ENCODE results near the gene LMCD1. TPM values are rescaled to one million over a fixed set of nuclear protein-coding genes. Genes with fewer than 3 reads are reported as not detected.

The LMCD1 gene
- polyA plus RNA-seq, 1 of the 3 experiments (the other 2 are of a cell fraction), result 23.6 TPM

- Histone ChIP-seq H3K79me2 (ENCODE audit: insufficient read depth) (no peaks in the 10 kb centered on the region), H2AFZ (ENCODE audit: low read depth) (no peak overlapping the region), H3K27ac (ENCODE audit: low read depth in 2 of 2, low read length in 1 of 2) (no peak overlapping the region), H3K4me2 (no peak overlapping the region), H3K9ac (no peak overlapping the region), H3K9me2 (no peaks in the 10 kb centered on the region), H3K36me3 (replicated peaks in 1 of 2; ENCODE audit: control insufficient read depth in 1 of 2, insufficient read depth in 2 of 2, low read length in 1 of 2) (no peaks in the 10 kb centered on the region), H3F3A (replicated peaks; ENCODE audit: insufficient read depth) (no peaks in the 10 kb centered on the region), H3K4me3 (ENCODE audit: low read depth in 2 of 2, low read length in 1 of 2) (no peak overlapping the region), H4K20me1 (ENCODE audit: insufficient read depth) (no peaks in the 10 kb centered on the region), H3K27me3 (ENCODE audit: insufficient read depth) (no peaks in the 10 kb centered on the region), H3K4me1 (ENCODE audit: control insufficient read depth in 1 of 2, insufficient read depth in 2 of 2, low read depth in 1 of 2, low read length in 1 of 2) (no peaks in the 10 kb centered on the region; a peak in 1 of 4 replicates), H3K9me3 (no peaks in the 10 kb centered on the region)
- ChIA-PET POLR2A (no interaction called here), CTCF (interaction anchor here (0.6 kb wide), 1 partner anchor 25 kb away, joined by 3 read pairs; no protein-coding TSS in a partner anchor)
- TF ChIP-seq RCOR1 (IDR thresholded peaks at IDR 0.05; ENCODE audit: low read length) (no peak), ZBTB33 (IDR thresholded peaks at IDR 0.05; ENCODE audit: borderline replicate concordance, low read depth) (no peak), CTCF (IDR thresholded peaks at IDR 0.05) (no peak), MXI1 (IDR thresholded peaks at IDR 0.05; ENCODE audit: low read depth, low read length) (no peak), NRF1 (IDR thresholded peaks at IDR 0.05; ENCODE audit: low read depth, low read length) (no peak), SMC3 (IDR thresholded peaks at IDR 0.05; ENCODE audit: low read depth, low read length) (no peak), NFIC (IDR thresholded peaks at IDR 0.05; ENCODE audit: borderline replicate concordance) (no peak), TAF1 (IDR thresholded peaks at IDR 0.05; ENCODE audit: borderline replicate concordance, low read depth, low read length) (no peak)
- WGBS (ENCODE audit: low lambda C conversion rate), result 81% methylated on average over 4 of the region's 6 CpGs
- DNase-seq, result no peak
Observed at GRCh38 chr3:8581806-8582445, 80.3 kb downstream of the LMCD1 start.

DNA sequence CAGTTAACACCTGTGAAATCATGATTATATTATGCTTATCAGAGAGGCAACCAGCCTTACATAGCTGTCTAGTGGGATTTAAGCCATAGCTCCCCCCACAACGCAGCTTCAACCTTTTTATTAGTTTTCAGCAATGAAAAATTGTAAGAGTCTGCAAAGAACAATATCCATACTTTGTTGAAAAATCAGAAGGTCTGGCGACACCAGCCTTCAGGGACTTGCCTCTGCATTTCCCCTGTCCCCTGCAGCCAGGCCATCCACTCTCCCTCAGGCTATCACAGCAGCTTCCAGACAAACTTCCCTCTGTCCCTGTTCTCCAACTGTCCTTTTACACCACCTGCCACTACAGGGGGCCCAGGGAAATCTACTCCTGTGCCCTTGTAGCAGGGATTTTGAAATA is 83.0 kb downstream of the LMCD1 start:
- no peak for DNase-seq
- Histone ChIP-seq H3K9ac (no peak overlapping the region), H3K4me3 (ENCODE audit: low read depth in 2 of 2, low read length in 1 of 2) (no peak overlapping the region), H3K36me3 (replicated peaks in 1 of 2; ENCODE audit: control insufficient read depth in 1 of 2, insufficient read depth in 2 of 2, low read length in 1 of 2) (no peaks in the 10 kb centered on the region), H3K27ac (ENCODE audit: low read depth in 2 of 2, low read length in 1 of 2) (no peak overlapping the region; a peak in 1 of 4 replicates), H3K27me3 (ENCODE audit: insufficient read depth) (no peaks in the 10 kb centered on the region), H3K9me3 (no peaks in the 10 kb centered on the region), H3F3A (replicated peaks; ENCODE audit: insufficient read depth) (no peaks in the 10 kb centered on the region), H2AFZ (ENCODE audit: low read depth) (no peak overlapping the region), H3K79me2 (ENCODE audit: insufficient read depth) (no peaks in the 10 kb centered on the region), H4K20me1 (ENCODE audit: insufficient read depth) (no peaks in the 10 kb centered on the region), H3K9me2 (no peaks in the 10 kb centered on the region), H3K4me1 (ENCODE audit: control insufficient read depth in 1 of 2, insufficient read depth in 2 of 2, low read depth in 1 of 2, low read length in 1 of 2) (peaks cover 0 to 2% of the 10 kb centered on the region in 2 experiments; a peak in 1 of 4 replicates), H3K4me2 (no peak overlapping the region)
- 54% methylated on average over 2 of the region's 2 CpGs for WGBS (ENCODE audit: low lambda C conversion rate)
- ChIA-PET POLR2A (no interaction called here), CTCF (interaction anchor here (0.8 to 1.2 kb wide), 2 partner anchors 10 to 16 kb away, joined by 3 read pairs; no protein-coding TSS in a partner anchor)
- TF ChIP-seq USF2 (IDR thresholded peaks at IDR 0.05; ENCODE audit: borderline replicate concordance, low read depth, low read length) (no peak), JUND (IDR thresholded peaks at IDR 0.05) (no peak), GABPA (IDR thresholded peaks at IDR 0.05; ENCODE audit: low read depth) (no peak), FOSL2 (IDR thresholded peaks at IDR 0.05; ENCODE audit: borderline replicate concordance, low read depth) (no peak), USF1 (IDR thresholded peaks at IDR 0.05; ENCODE audit: borderline replicate concordance, low read depth) (no peak), YY1 (IDR thresholded peaks at IDR 0.05; ENCODE audit: low read depth) (no peak), MXI1 (IDR thresholded peaks at IDR 0.05; ENCODE audit: low read depth, low read length) (no peak), GATA2 (CRISPR knock-in tag; IDR thresholded peaks at IDR 0.05) (no peak), SIN3A (IDR thresholded peaks at IDR 0.05; ENCODE audit: borderline replicate concordance, low read depth, low read length) (no peak), NFIC (IDR thresholded peaks at IDR 0.05; ENCODE audit: borderline replicate concordance) (no peak)
- TF ChIP-seq, protein P1, sequence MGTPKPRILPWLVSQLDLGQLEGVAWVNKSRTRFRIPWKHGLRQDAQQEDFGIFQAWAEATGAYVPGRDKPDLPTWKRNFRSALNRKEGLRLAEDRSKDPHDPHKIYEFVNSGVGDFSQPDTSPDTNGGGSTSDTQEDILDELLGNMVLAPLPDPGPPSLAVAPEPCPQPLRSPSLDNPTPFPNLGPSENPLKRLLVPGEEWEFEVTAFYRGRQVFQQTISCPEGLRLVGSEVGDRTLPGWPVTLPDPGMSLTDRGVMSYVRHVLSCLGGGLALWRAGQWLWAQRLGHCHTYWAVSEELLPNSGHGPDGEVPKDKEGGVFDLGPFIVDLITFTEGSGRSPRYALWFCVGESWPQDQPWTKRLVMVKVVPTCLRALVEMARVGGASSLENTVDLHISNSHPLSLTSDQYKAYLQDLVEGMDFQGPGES (IDR thresholded peaks at IDR 0.05; ENCODE audit: low read depth, low read length), result no peak
